Liver (tissue), 9 donors: Measurements from ENCODE around the gene TBCB. TPM values are rescaled to one million over a fixed set of nuclear protein-coding genes. Genes with fewer than 3 reads are reported as not detected.

Source experiments
- DNase-seq: peaks from one replicate; pipeline ENCODE4 v3.0.0-alpha.2; 2017; ENCODE audit warnings: low spot score
- H3K27ac ChIP-seq, 2 donors: one replicate each; pipeline ENCODE4 v1.7.0; 2013; ENCODE audit warnings: inconsistent platforms in 2 of 2, low read length in 2 of 2, control low read depth in 1 of 2, low read depth in 1 of 2, mild to moderate bottlenecking in 1 of 2
- H3K27me3 ChIP-seq, 4 donors: one replicate each; pipeline versions ENCODE4 v1.6.1 to v1.7.0; 2013; ENCODE audit warnings: low read length in 3 of 4, inconsistent platforms in 1 of 4, mild to moderate bottlenecking in 1 of 4, moderate library complexity in 1 of 4; ENCODE audit not compliant: control insufficient read depth in 4 of 4, insufficient read depth in 4 of 4
- H3K36me3 ChIP-seq, 4 donors: one replicate each; pipeline versions ENCODE4 v1.6.1 to v1.7.0; 2013; ENCODE audit warnings: low read length in 3 of 4, mild to moderate bottlenecking in 3 of 4, low read depth in 1 of 4, moderate library complexity in 1 of 4; ENCODE audit not compliant: control insufficient read depth in 4 of 4, insufficient read depth in 3 of 4
- H3K4me1 ChIP-seq, 4 donors: one replicate each; pipeline versions ENCODE4 v1.6.1 to v1.7.0; 2013; ENCODE audit warnings: low read length in 3 of 4, mild to moderate bottlenecking in 3 of 4, moderate library complexity in 1 of 4; ENCODE audit not compliant: control insufficient read depth in 4 of 4, insufficient read depth in 4 of 4
- H3K4me3 ChIP-seq, 3 donors: one replicate each; pipeline versions ENCODE4 v1.6.1 to v1.7.0; 2013; ENCODE audit warnings: low read length in 3 of 3, control low read depth in 1 of 3, low read depth in 1 of 3, mild to moderate bottlenecking in 1 of 3
- H3K9ac ChIP-seq, 2 donors: one replicate each; pipeline ENCODE4 v1.7.0; 2013; ENCODE audit warnings: low read length in 2 of 2, mild to moderate bottlenecking in 2 of 2, moderate library complexity in 2 of 2, control low read depth in 1 of 2, low read depth in 1 of 2
- H3K9me3 ChIP-seq, 4 donors: one replicate each; pipeline versions ENCODE4 v1.6.1 to v1.7.0; 2013; ENCODE audit warnings: low read length in 3 of 4; ENCODE audit not compliant: control insufficient read depth in 4 of 4
- EGR1 ChIP-seq, 2 donors: IDR thresholded peaks; 2 replicates each; pipeline ENCODE4 v1.6.1; 2016 to 2018; ENCODE audit warnings: antibody characterized with exemption in 2 of 2, low read depth in 2 of 2
- FOXA1 ChIP-seq: IDR thresholded peaks from 2 replicates; pipeline ENCODE4 v1.6.1; 2016; ENCODE audit warnings: antibody characterized with exemption
- FOXA2 ChIP-seq: IDR thresholded peaks from 2 replicates; pipeline ENCODE4 v1.6.1; 2016; ENCODE audit warnings: antibody characterized with exemption
- GABPA ChIP-seq, 2 donors: IDR thresholded peaks in 1 of 2; conservative IDR thresholded peaks in 1 of 2; 2 replicates each; pipeline ENCODE4 v1.6.1; 2016; ENCODE audit warnings: antibody characterized with exemption in 2 of 2, mild to moderate bottlenecking in 1 of 2, moderate library complexity in 1 of 2
- HNF4A ChIP-seq, 2 donors: conservative IDR thresholded peaks; 2 replicates each; pipeline ENCODE4 v1.6.1; 2016; ENCODE audit warnings: antibody characterized with exemption in 2 of 2, mild to moderate bottlenecking in 2 of 2
- HNF4G ChIP-seq: IDR thresholded peaks from 2 replicates; pipeline ENCODE4 v1.6.1; 2016; ENCODE audit warnings: antibody characterized with exemption
- JUND ChIP-seq, 2 donors: IDR thresholded peaks; 2 replicates each; pipeline ENCODE4 v1.6.1; 2016; ENCODE audit warnings: antibody characterized with exemption in 2 of 2
- NR2F2 ChIP-seq: IDR thresholded peaks from 2 replicates; pipeline ENCODE4 v1.6.1; 2016; ENCODE audit warnings: antibody characterized with exemption
- RAD21 ChIP-seq, 2 donors: IDR thresholded peaks; 2 replicates each; pipeline ENCODE4 v1.6.1; 2016; ENCODE audit warnings: antibody characterized with exemption in 2 of 2, mild to moderate bottlenecking in 2 of 2
- RXRA ChIP-seq, 2 donors: IDR thresholded peaks; 2 replicates each; pipeline ENCODE4 v1.6.1; 2017 to 2018; ENCODE audit warnings: antibody characterized with exemption in 2 of 2, mild to moderate bottlenecking in 1 of 2
- SP1 ChIP-seq: IDR thresholded peaks from 2 replicates; pipeline ENCODE4 v1.6.1; 2018; ENCODE audit warnings: antibody characterized with exemption, mild to moderate bottlenecking
- TAF1 ChIP-seq: conservative IDR thresholded peaks from 2 replicates; pipeline ENCODE4 v1.6.1; 2016; ENCODE audit warnings: antibody characterized with exemption, mild to moderate bottlenecking
- YY1 ChIP-seq: IDR thresholded peaks from 2 replicates; pipeline ENCODE4 v1.6.1; 2016; ENCODE audit warnings: antibody characterized with exemption, mild to moderate bottlenecking
- WGBS: extraction: QIAGEN DNeasy Blood & Tissue Kit; methylation state at CpG from one replicate; pipeline ENCODE4 v1.1.7; 2013; 5-methylcytosine and 5-hydroxymethylcytosine counted together
- polyA plus RNA-seq, 2 donors: library from polyadenylated mRNA; stranded (reverse) in 1 of 2; unstranded in 1 of 2; fragments of 200-250 nt in 1 of 2; fragments of >200 nt in 1 of 2; fragmentation: Nextera tagmentation in 1 of 2; extraction: Ambion mirVana in 1 of 2; gene quantifications; one replicate each; pipeline versions ENCODE4 v1.2.1 to v1.2.3, GENCODE V29; 2013 to 2015
- total RNA-seq, 2 donors: library from RNA; depleted of rRNA; stranded (reverse); fragments of >200 nt; gene quantifications; one replicate each; pipeline ENCODE4 v1.2.3, GENCODE V29; 2014
- TF ChIP-seq, protein P1 (sequence below): IDR thresholded peaks from 2 replicates; pipeline ENCODE4 v1.6.1; 2016; ENCODE audit warnings: antibody characterized with exemption
- TF ChIP-seq, protein P2 (sequence below): IDR thresholded peaks from 2 replicates; pipeline ENCODE4 v1.6.1; 2016; ENCODE audit warnings: antibody characterized with exemption, mild to moderate bottlenecking
- TF ChIP-seq, protein P3 (sequence below): fragments of 150-350 bp; IDR thresholded peaks from 2 replicates; pipeline ENCODE4 v1.5.1; 2017; ENCODE audit warnings: improper control_type of control experiment, low read depth, low read length; ENCODE audit not compliant: missing input control
- TF ChIP-seq, protein P4 (sequence below): IDR thresholded peaks from 2 replicates; pipeline ENCODE4 v1.6.1; 2016; ENCODE audit warnings: antibody characterized with exemption
- TF ChIP-seq, protein P5 (sequence below): IDR thresholded peaks from 2 replicates; pipeline ENCODE4 v1.6.1; 2016; ENCODE audit warnings: antibody characterized with exemption
- donor health status: healthy.
- donor health status: healthy.
- donor health status: healthy.
- donor health status: healthy.
- donor health status: healthy.

TBCB gene
- total and polyA plus RNA-seq, 4 donors = 29.8 to 61.3 (median 39.8) TPM

DNA sequence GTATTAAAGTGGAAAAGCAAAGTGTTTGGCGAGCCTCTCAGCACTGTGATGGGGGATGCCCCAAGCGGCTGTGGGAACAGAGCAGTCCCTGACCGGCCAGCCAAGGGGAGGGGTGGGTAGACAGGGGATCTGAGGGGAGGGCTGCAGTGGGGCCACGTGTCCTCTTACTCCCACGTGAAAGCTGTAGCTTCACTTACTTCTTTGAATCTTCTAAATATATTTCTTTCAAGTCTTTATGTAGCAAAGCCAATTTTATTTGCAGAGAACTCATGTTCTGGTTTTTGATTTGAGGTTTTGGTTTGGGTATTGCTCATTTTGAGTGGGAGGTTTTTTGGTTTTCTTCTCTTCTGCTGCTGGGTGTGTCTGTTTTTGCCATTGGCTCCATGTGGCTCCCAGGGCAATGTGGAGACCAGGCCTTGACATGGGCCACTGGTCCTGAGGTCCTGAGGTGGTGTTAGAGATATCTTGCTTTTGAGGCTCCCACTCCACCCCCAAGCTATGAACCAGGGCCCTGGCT is 22.1 kb upstream of the TBCB start:
- whole genome bisulfite sequencing = 95% methylated on average over 5 of the region's 5 CpGs
- DNase-seq = no peak
- Histone ChIP-seq H3K36me3 (no peaks in the 10 kb centered on the region), H3K9me3 (no peaks in the 10 kb centered on the region), H3K9ac (no peak overlapping the region), H3K4me1 (no peaks in the 10 kb centered on the region), H3K27me3 (no peaks in the 10 kb centered on the region), H3K4me3 (no peak overlapping the region), H3K27ac (no peak overlapping the region)
- TF ChIP-seq JUND (IDR thresholded peaks at IDR 0.05) (no peak), SP1 (no peak), FOXA2 (no peak), NR2F2 (no peak), HNF4A (conservative IDR thresholded peaks at IDR 0.05) (no peak), YY1 (no peak), RXRA (IDR thresholded peaks at IDR 0.05) (no peak), GABPA (IDR thresholded peaks at IDR 0.05 in 1 of 2, conservative IDR thresholded peaks at IDR 0.05 in 1 of 2) (no peak), FOXA1 (no peak), RAD21 (IDR thresholded peaks at IDR 0.05) (no peak), EGR1 (IDR thresholded peaks at IDR 0.05; ENCODE audit: low read depth in 2 of 2) (no peak), HNF4G (no peak), TAF1 (no peak)
- TF ChIP-seq, protein P1, sequence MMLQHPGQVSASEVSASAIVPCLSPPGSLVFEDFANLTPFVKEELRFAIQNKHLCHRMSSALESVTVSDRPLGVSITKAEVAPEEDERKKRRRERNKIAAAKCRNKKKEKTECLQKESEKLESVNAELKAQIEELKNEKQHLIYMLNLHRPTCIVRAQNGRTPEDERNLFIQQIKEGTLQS = no peak
- TF ChIP-seq, protein P2, sequence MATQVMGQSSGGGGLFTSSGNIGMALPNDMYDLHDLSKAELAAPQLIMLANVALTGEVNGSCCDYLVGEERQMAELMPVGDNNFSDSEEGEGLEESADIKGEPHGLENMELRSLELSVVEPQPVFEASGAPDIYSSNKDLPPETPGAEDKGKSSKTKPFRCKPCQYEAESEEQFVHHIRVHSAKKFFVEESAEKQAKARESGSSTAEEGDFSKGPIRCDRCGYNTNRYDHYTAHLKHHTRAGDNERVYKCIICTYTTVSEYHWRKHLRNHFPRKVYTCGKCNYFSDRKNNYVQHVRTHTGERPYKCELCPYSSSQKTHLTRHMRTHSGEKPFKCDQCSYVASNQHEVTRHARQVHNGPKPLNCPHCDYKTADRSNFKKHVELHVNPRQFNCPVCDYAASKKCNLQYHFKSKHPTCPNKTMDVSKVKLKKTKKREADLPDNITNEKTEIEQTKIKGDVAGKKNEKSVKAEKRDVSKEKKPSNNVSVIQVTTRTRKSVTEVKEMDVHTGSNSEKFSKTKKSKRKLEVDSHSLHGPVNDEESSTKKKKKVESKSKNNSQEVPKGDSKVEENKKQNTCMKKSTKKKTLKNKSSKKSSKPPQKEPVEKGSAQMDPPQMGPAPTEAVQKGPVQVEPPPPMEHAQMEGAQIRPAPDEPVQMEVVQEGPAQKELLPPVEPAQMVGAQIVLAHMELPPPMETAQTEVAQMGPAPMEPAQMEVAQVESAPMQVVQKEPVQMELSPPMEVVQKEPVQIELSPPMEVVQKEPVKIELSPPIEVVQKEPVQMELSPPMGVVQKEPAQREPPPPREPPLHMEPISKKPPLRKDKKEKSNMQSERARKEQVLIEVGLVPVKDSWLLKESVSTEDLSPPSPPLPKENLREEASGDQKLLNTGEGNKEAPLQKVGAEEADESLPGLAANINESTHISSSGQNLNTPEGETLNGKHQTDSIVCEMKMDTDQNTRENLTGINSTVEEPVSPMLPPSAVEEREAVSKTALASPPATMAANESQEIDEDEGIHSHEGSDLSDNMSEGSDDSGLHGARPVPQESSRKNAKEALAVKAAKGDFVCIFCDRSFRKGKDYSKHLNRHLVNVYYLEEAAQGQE = no peak
- TF ChIP-seq, protein P3, sequence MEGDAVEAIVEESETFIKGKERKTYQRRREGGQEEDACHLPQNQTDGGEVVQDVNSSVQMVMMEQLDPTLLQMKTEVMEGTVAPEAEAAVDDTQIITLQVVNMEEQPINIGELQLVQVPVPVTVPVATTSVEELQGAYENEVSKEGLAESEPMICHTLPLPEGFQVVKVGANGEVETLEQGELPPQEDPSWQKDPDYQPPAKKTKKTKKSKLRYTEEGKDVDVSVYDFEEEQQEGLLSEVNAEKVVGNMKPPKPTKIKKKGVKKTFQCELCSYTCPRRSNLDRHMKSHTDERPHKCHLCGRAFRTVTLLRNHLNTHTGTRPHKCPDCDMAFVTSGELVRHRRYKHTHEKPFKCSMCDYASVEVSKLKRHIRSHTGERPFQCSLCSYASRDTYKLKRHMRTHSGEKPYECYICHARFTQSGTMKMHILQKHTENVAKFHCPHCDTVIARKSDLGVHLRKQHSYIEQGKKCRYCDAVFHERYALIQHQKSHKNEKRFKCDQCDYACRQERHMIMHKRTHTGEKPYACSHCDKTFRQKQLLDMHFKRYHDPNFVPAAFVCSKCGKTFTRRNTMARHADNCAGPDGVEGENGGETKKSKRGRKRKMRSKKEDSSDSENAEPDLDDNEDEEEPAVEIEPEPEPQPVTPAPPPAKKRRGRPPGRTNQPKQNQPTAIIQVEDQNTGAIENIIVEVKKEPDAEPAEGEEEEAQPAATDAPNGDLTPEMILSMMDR = no peak
- TF ChIP-seq, protein P4, sequence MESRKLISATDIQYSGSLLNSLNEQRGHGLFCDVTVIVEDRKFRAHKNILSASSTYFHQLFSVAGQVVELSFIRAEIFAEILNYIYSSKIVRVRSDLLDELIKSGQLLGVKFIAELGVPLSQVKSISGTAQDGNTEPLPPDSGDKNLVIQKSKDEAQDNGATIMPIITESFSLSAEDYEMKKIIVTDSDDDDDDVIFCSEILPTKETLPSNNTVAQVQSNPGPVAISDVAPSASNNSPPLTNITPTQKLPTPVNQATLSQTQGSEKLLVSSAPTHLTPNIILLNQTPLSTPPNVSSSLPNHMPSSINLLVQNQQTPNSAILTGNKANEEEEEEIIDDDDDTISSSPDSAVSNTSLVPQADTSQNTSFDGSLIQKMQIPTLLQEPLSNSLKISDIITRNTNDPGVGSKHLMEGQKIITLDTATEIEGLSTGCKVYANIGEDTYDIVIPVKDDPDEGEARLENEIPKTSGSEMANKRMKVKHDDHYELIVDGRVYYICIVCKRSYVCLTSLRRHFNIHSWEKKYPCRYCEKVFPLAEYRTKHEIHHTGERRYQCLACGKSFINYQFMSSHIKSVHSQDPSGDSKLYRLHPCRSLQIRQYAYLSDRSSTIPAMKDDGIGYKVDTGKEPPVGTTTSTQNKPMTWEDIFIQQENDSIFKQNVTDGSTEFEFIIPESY = no peak
- TF ChIP-seq, protein P5, sequence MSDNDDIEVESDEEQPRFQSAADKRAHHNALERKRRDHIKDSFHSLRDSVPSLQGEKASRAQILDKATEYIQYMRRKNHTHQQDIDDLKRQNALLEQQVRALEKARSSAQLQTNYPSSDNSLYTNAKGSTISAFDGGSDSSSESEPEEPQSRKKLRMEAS = no peak
